ENCODE data around the gene CCND3.

CCND3 gene

GRCh38 chr6:41920921-41921711, 20.5 kb downstream of the CCND3 start, which contains the start of the genes BYSL and MED20:
Gene BYSL, plus strand, starts transcription at chr6:41921499. Its CDS starts 64 bp downstream, at chr6:41921563.
Gene MED20, minus strand, starts transcription at chr6:41921139. Its CDS starts 121 bp downstream, at chr6:41921018.
- TF ChIP-seq EZH2 (IDR thresholded peaks at IDR 0.05; ENCODE audit: borderline replicate concordance, low read depth, low read length, severe bottlenecking), result no peak
- TF ChIP-seq, protein P1, sequence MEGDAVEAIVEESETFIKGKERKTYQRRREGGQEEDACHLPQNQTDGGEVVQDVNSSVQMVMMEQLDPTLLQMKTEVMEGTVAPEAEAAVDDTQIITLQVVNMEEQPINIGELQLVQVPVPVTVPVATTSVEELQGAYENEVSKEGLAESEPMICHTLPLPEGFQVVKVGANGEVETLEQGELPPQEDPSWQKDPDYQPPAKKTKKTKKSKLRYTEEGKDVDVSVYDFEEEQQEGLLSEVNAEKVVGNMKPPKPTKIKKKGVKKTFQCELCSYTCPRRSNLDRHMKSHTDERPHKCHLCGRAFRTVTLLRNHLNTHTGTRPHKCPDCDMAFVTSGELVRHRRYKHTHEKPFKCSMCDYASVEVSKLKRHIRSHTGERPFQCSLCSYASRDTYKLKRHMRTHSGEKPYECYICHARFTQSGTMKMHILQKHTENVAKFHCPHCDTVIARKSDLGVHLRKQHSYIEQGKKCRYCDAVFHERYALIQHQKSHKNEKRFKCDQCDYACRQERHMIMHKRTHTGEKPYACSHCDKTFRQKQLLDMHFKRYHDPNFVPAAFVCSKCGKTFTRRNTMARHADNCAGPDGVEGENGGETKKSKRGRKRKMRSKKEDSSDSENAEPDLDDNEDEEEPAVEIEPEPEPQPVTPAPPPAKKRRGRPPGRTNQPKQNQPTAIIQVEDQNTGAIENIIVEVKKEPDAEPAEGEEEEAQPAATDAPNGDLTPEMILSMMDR (IDR thresholded peaks at IDR 0.05; ENCODE audit: borderline replicate concordance, extremely low read depth, low read length, poor library complexity, severe bottlenecking), result peak; percentile 95
- H3K4me3 ChIP-seq (ENCODE audit: low read depth in 1 of 2, low read length in 2 of 2), result peak within 1 kb of the TSS; percentile 73 to 76
- H4K20me1 ChIP-seq (ENCODE audit: insufficient read depth, low read length), result peaks cover 29% of the 10 kb centered on the region
- H3K9me3 ChIP-seq (ENCODE audit: insufficient read depth, low read length, severe bottlenecking), result no peaks in the 10 kb centered on the region
- peak within 1 kb of the TSS; percentile 94 for H2AFZ ChIP-seq (ENCODE audit: low read depth, low read length)
- ATAC-seq (ENCODE audit: insufficient read depth, low read depth) (peak; percentile 84), DNase-seq (peak; percentile 93)
- H3K27ac ChIP-seq (ENCODE audit: low read length), result peak within 1 kb of the TSS; percentile 96
- peaks cover 81% of the 10 kb centered on the region for H3K79me2 ChIP-seq (ENCODE audit: insufficient read depth, low read length)
- peak within 1 kb of the TSS; percentile 73 for H3K4me2 ChIP-seq (ENCODE audit: insufficient read depth, low read length)
- peaks cover 49% of the 10 kb centered on the region for H3K4me1 ChIP-seq (ENCODE audit: insufficient read depth, low read length)
- peak within 1 kb of the TSS; percentile 83 for H3K9ac ChIP-seq (ENCODE audit: low read depth, low read length)
- no peaks in the 10 kb centered on the region for H3K27me3 ChIP-seq (ENCODE audit: insufficient read depth, low read length, poor library complexity)
- peaks cover 37% of the 10 kb centered on the region for H3K36me3 ChIP-seq (ENCODE audit: insufficient read depth, low read length)

- no peak overlapping the region for H2AFZ ChIP-seq (ENCODE audit: low read depth, low read length)
- H4K20me1 ChIP-seq (ENCODE audit: insufficient read depth, low read length), result 0 out of 2 replicates have a peak, but pooled peaks cover under 1% of the 10 kb centered on the region
- H3K36me3 ChIP-seq (ENCODE audit: insufficient read depth, low read length), result peaks cover 40% of the 10 kb centered on the region
- H3K4me2 ChIP-seq (ENCODE audit: insufficient read depth, low read length), result no peak overlapping the region
- TF ChIP-seq EZH2 (IDR thresholded peaks at IDR 0.05; ENCODE audit: borderline replicate concordance, low read depth, low read length, severe bottlenecking), result no peak
- TF ChIP-seq, protein P1 (IDR thresholded peaks at IDR 0.05; ENCODE audit: borderline replicate concordance, extremely low read depth, low read length, poor library complexity, severe bottlenecking), result no peak
- ATAC-seq (ENCODE audit: insufficient read depth, low read depth) (no peak), DNase-seq (no peak)
- H3K9me3 ChIP-seq (ENCODE audit: insufficient read depth, low read length, severe bottlenecking), result no peaks in the 10 kb centered on the region
- H3K4me3 ChIP-seq (ENCODE audit: low read depth in 1 of 2, low read length in 2 of 2), result no peak overlapping the region
- peaks cover 19% of the 10 kb centered on the region for H3K4me1 ChIP-seq (ENCODE audit: insufficient read depth, low read length)
- peaks cover 75% of the 10 kb centered on the region for H3K79me2 ChIP-seq (ENCODE audit: insufficient read depth, low read length)
- H3K9ac ChIP-seq (ENCODE audit: low read depth, low read length), result no peak overlapping the region
- H3K27ac ChIP-seq (ENCODE audit: low read length), result no peak overlapping the region
- no peaks in the 10 kb centered on the region for H3K27me3 ChIP-seq (ENCODE audit: insufficient read depth, low read length, poor library complexity)
Observed at GRCh38 chr6:41917528-41917927, 24.1 kb downstream of the CCND3 start.

DNA sequence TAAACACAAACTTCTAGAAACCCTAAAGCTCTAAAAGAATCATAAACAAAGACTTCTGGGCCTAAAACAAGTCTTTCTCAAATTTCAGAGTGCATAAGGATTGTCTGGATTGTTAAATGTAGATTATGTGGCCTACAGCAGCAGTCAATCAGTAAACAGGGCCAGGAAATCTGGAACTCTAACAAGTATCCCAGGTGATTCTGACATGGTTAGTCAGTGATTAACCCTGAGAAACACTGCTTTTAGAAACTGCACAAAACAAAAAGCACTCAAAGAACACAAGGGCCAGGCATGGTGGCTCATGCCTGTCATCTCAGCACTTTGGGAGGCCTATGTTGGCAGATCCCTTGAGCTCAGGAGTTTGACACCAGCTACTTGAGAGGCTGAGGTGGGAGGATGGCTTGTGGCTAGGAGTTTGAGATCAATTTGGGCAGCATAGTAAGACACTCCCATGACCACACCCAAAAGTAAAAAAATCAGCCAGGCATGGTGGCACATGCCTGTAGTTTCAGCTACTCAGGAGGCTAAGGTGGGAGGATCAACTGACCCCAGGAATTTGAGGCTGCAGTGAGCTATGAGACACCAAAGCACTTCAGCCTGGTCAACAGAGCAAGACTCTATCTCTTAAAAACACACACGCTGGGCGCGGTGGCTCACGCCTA, 26.6 kb downstream of the CCND3 start:
- no peaks in the 10 kb centered on the region for H4K20me1 ChIP-seq (ENCODE audit: insufficient read depth, low read length)
- peaks cover 62% of the 10 kb centered on the region for H3K79me2 ChIP-seq (ENCODE audit: insufficient read depth, low read length)
- H3K9me3 ChIP-seq (ENCODE audit: insufficient read depth, low read length, severe bottlenecking), result no peaks in the 10 kb centered on the region
- TF ChIP-seq, protein P1 (IDR thresholded peaks at IDR 0.05; ENCODE audit: borderline replicate concordance, extremely low read depth, low read length, poor library complexity, severe bottlenecking), result no peak
- no peak for TF ChIP-seq EZH2 (IDR thresholded peaks at IDR 0.05; ENCODE audit: borderline replicate concordance, low read depth, low read length, severe bottlenecking)
- DNase-seq, result no peak
- no peak overlapping the region for H3K4me3 ChIP-seq (ENCODE audit: low read depth in 1 of 2, low read length in 2 of 2)
- H2AFZ ChIP-seq (ENCODE audit: low read depth, low read length), result no peak overlapping the region
- ATAC-seq (ENCODE audit: insufficient read depth, low read depth), result no peak
- H3K27me3 ChIP-seq (ENCODE audit: insufficient read depth, low read length, poor library complexity), result no peaks in the 10 kb centered on the region
- H3K4me2 ChIP-seq (ENCODE audit: insufficient read depth, low read length), result no peak overlapping the region
- H3K27ac ChIP-seq (ENCODE audit: low read length), result no peak overlapping the region
- H3K36me3 ChIP-seq (ENCODE audit: insufficient read depth, low read length), result peaks cover 52% of the 10 kb centered on the region
- peaks cover 10% of the 10 kb centered on the region for H3K4me1 ChIP-seq (ENCODE audit: insufficient read depth, low read length)
- no peak overlapping the region for H3K9ac ChIP-seq (ENCODE audit: low read depth, low read length)

Measured in DND-41 (cell line).